Measurements from ENCODE around the gene OSTM1. TPM values are rescaled to one million over a fixed set of nuclear protein-coding genes. Genes with fewer than 3 reads are reported as not detected.

OSTM1 gene
- total RNA-seq, 1 experiment from 2014 or later = 19.7 TPM

- BruUV-seq (replicated peaks) = no TSS peak
- TF ChIP-seq EZH2 (IDR thresholded peaks at IDR 0.05; ENCODE audit: borderline replicate concordance, low read depth, low read length, poor library complexity, severe bottlenecking) (no peak), CTCF (conservative IDR thresholded peaks at IDR 0.05; ENCODE audit: low read depth, low read length) (no peak)
- POLR2A ChIA-PET (ENCODE audit: low non-redundant PET) = no interaction called here
- Histone ChIP-seq H3K4me3 (ENCODE audit: low read depth, low read length, poor library complexity, severe bottlenecking) (no peak overlapping the region), H3K9me3 (ENCODE audit: low read depth, low read length, poor library complexity, severe bottlenecking) (no peaks in the 10 kb centered on the region), H3K27me3 (replicated peaks; ENCODE audit: insufficient read depth, low read depth, low read length, poor library complexity) (peaks cover 58% of the 10 kb centered on the region), H3K4me1 (ENCODE audit: insufficient read depth, low read length, poor library complexity, severe bottlenecking) (peaks cover 7% of the 10 kb centered on the region), H3K36me3 (ENCODE audit: insufficient read depth, low read length, poor library complexity, severe bottlenecking) (no peaks in the 10 kb centered on the region), H3K27ac (ENCODE audit: low read depth, low read length, poor library complexity, severe bottlenecking) (no peak overlapping the region)
- CTCF ChIA-PET = interaction anchor here (0.5 kb wide), 1 partner anchor 11 kb away, joined by 3 read pairs; no protein-coding TSS in a partner anchor
- intact Hi-C loops (cut with micrococcal nuclease; ENCODE audit: unreplicated experiment) = no loop called here
- no peak for DNase-seq (ENCODE audit: low spot score)
These were observed 47.1 kb upstream of the OSTM1 start for GRCh38 chr6:108121612-108122011.

GRCh38 chr6:108120311-108120710 lies 45.8 kb upstream of the OSTM1 start:
- Histone ChIP-seq H3K4me1 (ENCODE audit: insufficient read depth, low read length, poor library complexity, severe bottlenecking) (peaks cover 13% of the 10 kb centered on the region), H3K27ac (ENCODE audit: low read depth, low read length, poor library complexity, severe bottlenecking) (no peak overlapping the region), H3K4me3 (ENCODE audit: low read depth, low read length, poor library complexity, severe bottlenecking) (no peak overlapping the region), H3K36me3 (ENCODE audit: insufficient read depth, low read length, poor library complexity, severe bottlenecking) (no peaks in the 10 kb centered on the region), H3K9me3 (ENCODE audit: low read depth, low read length, poor library complexity, severe bottlenecking) (no peaks in the 10 kb centered on the region), H3K27me3 (replicated peaks; ENCODE audit: insufficient read depth, low read depth, low read length, poor library complexity) (peaks cover 71% of the 10 kb centered on the region)
- POLR2A ChIA-PET (ENCODE audit: low non-redundant PET) = no interaction called here
- no peak for DNase-seq (ENCODE audit: low spot score)
- no TSS peak for BruUV-seq (replicated peaks)
- intact Hi-C loops (cut with micrococcal nuclease; ENCODE audit: unreplicated experiment) = no loop called here
- CTCF ChIA-PET = no interaction called here
- TF ChIP-seq EZH2 (IDR thresholded peaks at IDR 0.05; ENCODE audit: borderline replicate concordance, low read depth, low read length, poor library complexity, severe bottlenecking) (no peak), CTCF (conservative IDR thresholded peaks at IDR 0.05; ENCODE audit: low read depth, low read length) (no peak)

- TF ChIP-seq EZH2 (IDR thresholded peaks at IDR 0.05; ENCODE audit: borderline replicate concordance, low read depth, low read length, poor library complexity, severe bottlenecking) (no peak), CTCF (conservative IDR thresholded peaks at IDR 0.05; ENCODE audit: low read depth, low read length) (no peak)
- Histone ChIP-seq H3K27ac (ENCODE audit: low read depth, low read length, poor library complexity, severe bottlenecking) (no peak overlapping the region), H3K36me3 (ENCODE audit: insufficient read depth, low read length, poor library complexity, severe bottlenecking) (no peaks in the 10 kb centered on the region), H3K4me1 (ENCODE audit: insufficient read depth, low read length, poor library complexity, severe bottlenecking) (peaks cover 19% of the 10 kb centered on the region), H3K27me3 (replicated peaks; ENCODE audit: insufficient read depth, low read depth, low read length, poor library complexity) (peaks cover 77% of the 10 kb centered on the region), H3K9me3 (ENCODE audit: low read depth, low read length, poor library complexity, severe bottlenecking) (no peaks in the 10 kb centered on the region), H3K4me3 (ENCODE audit: low read depth, low read length, poor library complexity, severe bottlenecking) (no peak overlapping the region)
- DNase-seq (ENCODE audit: low spot score) = no peak
- intact Hi-C loops (cut with micrococcal nuclease; ENCODE audit: unreplicated experiment) = loop anchor here (5.0 to 10.0 kb wide), 2 partner anchors 143 to 955 kb away; partner anchors contain the start of gene SNX3
- ChIA-PET CTCF (no interaction called here), POLR2A (ENCODE audit: low non-redundant PET) (no interaction called here)
- BruUV-seq (replicated peaks) = no TSS peak
These were observed 45.2 kb upstream of the OSTM1 start for GRCh38 chr6:108119769-108120141.

Data from A673 (cell line).